Neuronal stem cell (in vitro differentiated cells): ENCODE results near the gene MAPK11.

Experiments
- DNase-seq: peaks from one replicate; pipeline ENCODE4 v3.0.0-alpha.2; 2013; ENCODE audit warnings: low spot score
- H2AFZ ChIP-seq: one replicate; pipeline ENCODE4 v1.6.1; 2013; ENCODE audit warnings: mild to moderate bottlenecking, low read length, inconsistent platforms
- H2AK5ac ChIP-seq: 2 replicates; pipeline ENCODE4 v1.6.1; 2013; ENCODE audit warnings: low read depth, mild to moderate bottlenecking, inconsistent platforms, low read length, moderate library complexity, mixed read lengths
- H2BK120ac ChIP-seq: 2 replicates; pipeline ENCODE4 v1.6.1; 2013; ENCODE audit warnings: low read depth, mild to moderate bottlenecking, inconsistent platforms, low read length, moderate library complexity, mixed read lengths
- H2BK12ac ChIP-seq: one replicate; pipeline ENCODE4 v1.6.1; 2013; ENCODE audit warnings: low read length, inconsistent platforms
- H2BK15ac ChIP-seq: 2 replicates; pipeline ENCODE4 v1.6.1; 2013; ENCODE audit warnings: mild to moderate bottlenecking, low read length, inconsistent platforms, mixed read lengths
- H2BK5ac ChIP-seq: one replicate; pipeline ENCODE4 v1.6.1; 2013; ENCODE audit warnings: inconsistent platforms, mild to moderate bottlenecking, low read length, moderate library complexity
- H3K14ac ChIP-seq: one replicate; pipeline ENCODE4 v1.6.1; 2013; ENCODE audit warnings: low read length, inconsistent platforms
- H3K18ac ChIP-seq: 2 replicates; pipeline ENCODE4 v1.6.1; 2013; ENCODE audit warnings: low read length, inconsistent platforms
- H3K23ac ChIP-seq: 2 replicates; pipeline ENCODE4 v1.6.1; 2013; ENCODE audit warnings: low read depth, mild to moderate bottlenecking, mixed read lengths, low read length, inconsistent platforms; ENCODE audit not compliant: poor library complexity
- H3K27ac ChIP-seq: replicated peaks from 3 replicates; pipeline ENCODE4 v1.5.1; 2013; ENCODE audit warnings: low read length, inconsistent platforms
- H3K27me3 ChIP-seq, 3 experiments: 2 replicates each; pipeline ENCODE4 v1.6.1; 2013; ENCODE audit warnings: low read length in 3 of 3, mild to moderate bottlenecking in 2 of 3, inconsistent platforms in 1 of 3, low read depth in 1 of 3, mixed read lengths in 1 of 3, moderate library complexity in 1 of 3; ENCODE audit not compliant: control insufficient read depth in 3 of 3, insufficient read depth in 3 of 3
- H3K36me3 ChIP-seq, 2 donors: replicated peaks in 1 of 2; 2 replicates each; pipeline ENCODE4 v1.6.1; 2013; ENCODE audit warnings: low read length in 2 of 2; ENCODE audit not compliant: control insufficient read depth in 2 of 2, insufficient read depth in 2 of 2
- H3K4ac ChIP-seq: 2 replicates; pipeline ENCODE4 v1.6.1; 2013; ENCODE audit warnings: inconsistent platforms, mild to moderate bottlenecking, low read length, moderate library complexity
- H3K4me1 ChIP-seq, 2 donors: 1 replicate in 1 of 2; 2 replicates in 1 of 2; pipeline ENCODE4 v1.6.1; 2013; ENCODE audit warnings: low read length in 2 of 2, low read depth in 1 of 2; ENCODE audit not compliant: control insufficient read depth in 2 of 2, insufficient read depth in 1 of 2
- H3K4me2 ChIP-seq: one replicate; pipeline ENCODE4 v1.6.1; 2013; ENCODE audit warnings: mild to moderate bottlenecking, low read length, inconsistent platforms; ENCODE audit not compliant: insufficient read depth, poor library complexity, severe bottlenecking
- H3K4me3 ChIP-seq, 2 donors: 2 replicates each; pipeline ENCODE4 v1.5.1; 2013; ENCODE audit warnings: low read length in 2 of 2, mild to moderate bottlenecking in 2 of 2, inconsistent platforms in 1 of 2, moderate library complexity in 1 of 2
- H3K79me1 ChIP-seq: one replicate; pipeline ENCODE4 v1.6.1; 2013; ENCODE audit warnings: low read depth, mild to moderate bottlenecking, inconsistent platforms, low read length, moderate library complexity
- H3K9ac ChIP-seq: one replicate; pipeline ENCODE4 v1.6.1; 2013; ENCODE audit warnings: mild to moderate bottlenecking, low read depth, low read length, inconsistent platforms; ENCODE audit not compliant: poor library complexity
- H3K9me3 ChIP-seq, 2 donors: replicated peaks in 1 of 2; 2 replicates each; pipeline versions ENCODE3 to v1.6.1; 2013; ENCODE audit warnings: low read length in 2 of 2, mild to moderate bottlenecking in 2 of 2, inconsistent platforms in 1 of 2, low read depth in 1 of 2, mixed read lengths in 1 of 2, moderate library complexity in 1 of 2; ENCODE audit not compliant: control insufficient read depth in 2 of 2, insufficient read depth in 1 of 2
- H4K8ac ChIP-seq: one replicate; pipeline ENCODE4 v1.6.1; 2013; ENCODE audit warnings: low read depth, mild to moderate bottlenecking, inconsistent platforms, low read length, moderate library complexity
- H4K91ac ChIP-seq: one replicate; pipeline ENCODE4 v1.6.1; 2013; ENCODE audit warnings: low read length, low read depth, mild to moderate bottlenecking, inconsistent platforms; ENCODE audit not compliant: poor library complexity
- WGBS, 2 donors: extraction: QIAGEN DNeasy Blood & Tissue Kit; methylation state at CpG; one replicate each; pipeline ENCODE4 v1.1.7; 2013; ENCODE audit warnings: missing lambda C conversion rate in 2 of 2, mixed read lengths in 1 of 2; ENCODE audit not compliant: insufficient read length in 2 of 2, insufficient replicate concordance in 1 of 2; ENCODE audit errors: extremely low coverage in 2 of 2; 5-methylcytosine and 5-hydroxymethylcytosine counted together

MAPK11 gene

DNA sequence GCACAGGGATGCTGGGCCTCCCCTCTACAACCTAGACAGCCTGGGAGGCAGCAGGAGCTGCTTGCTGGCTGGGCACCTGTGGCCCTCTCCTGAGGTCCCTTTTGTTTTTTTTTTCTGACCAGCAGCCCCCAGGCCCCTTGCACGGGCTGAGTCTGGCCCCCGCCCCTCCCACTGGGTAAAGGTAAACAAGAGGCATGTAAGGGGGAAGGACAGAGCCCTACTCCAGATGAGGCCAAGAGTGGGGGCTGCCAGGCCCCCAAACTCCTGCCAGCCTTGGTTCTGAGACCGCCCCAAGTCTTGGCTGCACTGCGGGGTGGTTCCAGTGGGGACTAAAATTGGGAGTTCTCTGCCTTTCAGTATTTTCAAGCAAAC, 28.1 kb upstream of the MAPK11 start:
- H2AFZ ChIP-seq = no peak overlapping the region
- no peak overlapping the region for H3K23ac ChIP-seq
- H3K27me3 ChIP-seq = peaks cover 0 to 6% (median 0%) of the 10 kb centered on the region in 3 experiments
- no peak overlapping the region for H2BK15ac ChIP-seq
- H3K9ac ChIP-seq = no peak overlapping the region
- no peaks in the 10 kb centered on the region for H3K9me3 ChIP-seq
- no peak overlapping the region for H2BK120ac ChIP-seq
- no peak overlapping the region for H2BK12ac ChIP-seq
- peaks cover 4 to 61% of the 10 kb centered on the region in 2 donors for H3K36me3 ChIP-seq
- peaks cover 51% of the 10 kb centered on the region for H3K79me1 ChIP-seq
- no peak overlapping the region for H2BK5ac ChIP-seq
- no peak overlapping the region for H3K4me2 ChIP-seq
- no peak for DNase-seq
- no peak overlapping the region for H4K8ac ChIP-seq
- WGBS, 2 donors = no CpG with 5 or more reads among the region's 4 CpGs
- peaks cover 11 to 24% of the 10 kb centered on the region in 2 donors for H3K4me1 ChIP-seq
- no peak overlapping the region for H3K4ac ChIP-seq
- peak overlapping the region; percentile 63 for H2AK5ac ChIP-seq
- no peak overlapping the region for H3K14ac ChIP-seq
- H4K91ac ChIP-seq = no peak overlapping the region
- peak overlapping the region; percentile 89 for H3K18ac ChIP-seq
- no peak overlapping the region for H3K4me3 ChIP-seq
- H3K27ac ChIP-seq = no peak overlapping the region

- Histone ChIP-seq H3K14ac (no peak overlapping the region), H2BK15ac (no peak overlapping the region), H2BK120ac (no peak overlapping the region), H3K9ac (no peak overlapping the region), H4K8ac (no peak overlapping the region), H3K4me2 (no peak overlapping the region), H2AFZ (no peak overlapping the region), H3K36me3 (peaks cover 4 to 60% of the 10 kb centered on the region in 2 donors), H3K79me1 (peaks cover 51% of the 10 kb centered on the region), H3K27me3 (peaks cover 0 to 6% (median 0%) of the 10 kb centered on the region in 3 experiments), H3K4me3 (no peak overlapping the region), H2BK5ac (no peak overlapping the region), H4K91ac (no peak overlapping the region), H3K4me1 (peaks cover 15 to 28% of the 10 kb centered on the region in 2 donors), H2BK12ac (no peak overlapping the region), H3K23ac (no peak overlapping the region), H3K27ac (no peak overlapping the region), H2AK5ac (peak overlapping the region; percentile 63), H3K4ac (no peak overlapping the region), H3K9me3 (no peaks in the 10 kb centered on the region), H3K18ac (peak overlapping the region; percentile 89)
- no peak for DNase-seq
- no CpG with 5 or more reads among the region's 20 CpGs for WGBS, 2 donors
These were observed 27.5 kb upstream of the MAPK11 start for GRCh38 chr22:50297510-50298265.

GRCh38 chr22:50296658-50297490, 26.7 kb upstream of the MAPK11 start:
- whole genome bisulfite sequencing, 2 donors = no CpG with 5 or more reads among the region's 29 CpGs
- Histone ChIP-seq H3K27ac (no peak overlapping the region), H2BK15ac (no peak overlapping the region)

GRCh38 chr22:50294319-50294656, 24.1 kb upstream of the MAPK11 start:
- Histone ChIP-seq H4K91ac (peak overlapping the region; percentile 89), H3K14ac (peak overlapping the region; percentile 49), H3K23ac (peak overlapping the region; percentile 37), H2BK120ac (peak overlapping the region; percentile 99), H2BK5ac (peak overlapping the region; percentile 98), H3K4me1 (peaks cover 15 to 34% of the 10 kb centered on the region in 2 donors), H3K9ac (no peak overlapping the region), H2BK15ac (peak overlapping the region; percentile 82), H4K8ac (no peak overlapping the region), H2AK5ac (peak overlapping the region; percentile 99), H2BK12ac (peak overlapping the region; percentile 86), H3K27me3 (no peaks in the 10 kb centered on the region), H3K4me2 (no peak overlapping the region), H3K79me1 (peaks cover 51% of the 10 kb centered on the region), H3K36me3 (peaks cover 16 to 70% of the 10 kb centered on the region in 2 donors), H2AFZ (no peak overlapping the region), H3K27ac (peak overlapping the region; percentile 80), H3K4ac (peak overlapping the region; percentile 90), H3K4me3 (no peak overlapping the region), H3K18ac (peak overlapping the region; percentile 98), H3K9me3 (no peaks in the 10 kb centered on the region)
- WGBS, 2 donors = no CpG with 5 or more reads among the region's 5 CpGs
- no peak for DNase-seq

More at GRCh38 chr22:50296658-50297490, 26.7 kb upstream of the MAPK11 start:
- Histone ChIP-seq H3K23ac (peak overlapping the region; percentile 65), H3K18ac (peak overlapping the region; percentile 76), H2BK120ac (no peak overlapping the region), H3K9me3 (no peaks in the 10 kb centered on the region), H3K14ac (peak overlapping the region; percentile 56), H2AFZ (no peak overlapping the region), H3K4me3 (no peak overlapping the region), H3K4ac (no peak overlapping the region), H4K8ac (no peak overlapping the region), H4K91ac (no peak overlapping the region), H3K36me3 (peaks cover 4 to 59% of the 10 kb centered on the region in 2 donors), H2BK12ac (peak overlapping the region; percentile 46), H3K9ac (peak overlapping the region; percentile 81), H2BK5ac (peak overlapping the region; percentile 71), H3K4me1 (peaks cover 15 to 32% of the 10 kb centered on the region in 2 donors), H3K27me3 (peaks cover 0 to 6% (median 0%) of the 10 kb centered on the region in 3 experiments), H3K4me2 (no peak overlapping the region), H3K79me1 (peaks cover 49% of the 10 kb centered on the region), H2AK5ac (peak overlapping the region; percentile 79)
- DNase-seq = no peak
